ENCODE measurements around the gene BIRC6. TPM values are rescaled to one million over a fixed set of nuclear protein-coding genes. Genes with fewer than 3 reads are reported as not detected.

The BIRC6 gene
- total and polyA plus RNA-seq, 8 donors, result 71.6 to 94.6 (median 80.9) TPM

- ATAC-seq (no peak), DNase-seq (no peak)
- intact Hi-C loops (cut with DNase I), result no loop called here
- H3K27ac ChIP-seq, result no peak overlapping the region
- H3K27me3 ChIP-seq, result no peaks in the 10 kb centered on the region
- H3K4me3 ChIP-seq, result no peak overlapping the region
- no peak for TF ChIP-seq CTCF (IDR thresholded peaks at IDR 0.05)
- H3K9me3 ChIP-seq, result no peaks in the 10 kb centered on the region
- peaks cover 0 to 27% of the 10 kb centered on the region in 2 donors for H3K36me3 ChIP-seq
- peaks cover 0 to 30% of the 10 kb centered on the region in 2 donors for H3K4me1 ChIP-seq
Measured at GRCh38 chr2:32377928-32378327, 21.1 kb downstream of the BIRC6 start.

GRCh38 chr2:32379352-32379751, 22.5 kb downstream of the BIRC6 start:
- Histone ChIP-seq H3K36me3 (peaks cover 0 to 39% of the 10 kb centered on the region in 2 donors), H3K9me3 (no peaks in the 10 kb centered on the region), H3K4me1 (peaks cover 0 to 39% of the 10 kb centered on the region in 2 donors), H3K27ac (no peak overlapping the region), H3K27me3 (no peaks in the 10 kb centered on the region), H3K4me3 (no peak overlapping the region)
- intact Hi-C loops (cut with DNase I), result no loop called here
- no peak for TF ChIP-seq CTCF (IDR thresholded peaks at IDR 0.05)
- ATAC-seq (no peak), DNase-seq (no peak)

GRCh38 chr2:32383858-32384257, 27.0 kb downstream of the BIRC6 start:
- Histone ChIP-seq H3K9me3 (no peaks in the 10 kb centered on the region), H3K36me3 (peaks cover 0 to 70% of the 10 kb centered on the region in 2 donors), H3K27ac (peak overlapping the region in 1 of 2 donors; percentile 2), H3K27me3 (no peaks in the 10 kb centered on the region), H3K4me1 (peaks cover 0 to 21% of the 10 kb centered on the region in 2 donors), H3K4me3 (no peak overlapping the region)
- TF ChIP-seq CTCF (IDR thresholded peaks at IDR 0.05), result no peak
- ATAC-seq, result peak; percentile 93
- peak in 1 of 4 donors; percentile 34 for DNase-seq
- intact Hi-C loops (cut with DNase I), result no loop called here

GRCh38 chr2:32384529-32384928, 27.7 kb downstream of the BIRC6 start:
- Histone ChIP-seq H3K27me3 (no peaks in the 10 kb centered on the region), H3K4me1 (peaks cover 0 to 21% of the 10 kb centered on the region in 2 donors), H3K36me3 (peaks cover 0 to 75% of the 10 kb centered on the region in 2 donors), H3K27ac (peak overlapping the region in 1 of 2 donors; percentile 2), H3K4me3 (no peak overlapping the region), H3K9me3 (no peaks in the 10 kb centered on the region)
- intact Hi-C loops (cut with DNase I), result no loop called here
- DNase-seq, result no peak
- ATAC-seq, result peak; percentile 33
- TF ChIP-seq CTCF (IDR thresholded peaks at IDR 0.05), result no peak

- ATAC-seq, result no peak
- H3K9me3 ChIP-seq, result no peaks in the 10 kb centered on the region
- H3K27me3 ChIP-seq, result no peaks in the 10 kb centered on the region
- no peak for TF ChIP-seq CTCF (IDR thresholded peaks at IDR 0.05)
- H3K27ac ChIP-seq, result no peak overlapping the region
- intact Hi-C loops (cut with DNase I), result no loop called here
- peaks cover 0 to 17% of the 10 kb centered on the region in 2 donors for H3K4me1 ChIP-seq
- H3K36me3 ChIP-seq, result peaks cover 0 to 69% of the 10 kb centered on the region in 2 donors
- no peak for DNase-seq
- H3K4me3 ChIP-seq, result no peak overlapping the region
Measured at GRCh38 chr2:32386739-32387138, 29.9 kb downstream of the BIRC6 start.
